Measurements from ENCODE around the gene SUSD1. TPM values are rescaled to one million over a fixed set of nuclear protein-coding genes. Genes with fewer than 3 reads are reported as not detected.
"Not testable (repeated sequence)": the region's sequence is repeated elsewhere in the genome, so short reads cannot be mapped to it uniquely, and the experiment has no call there.

SUSD1 gene
- 1 to 10 TPM; 2.5 TPM for total RNA-seq

DNA sequence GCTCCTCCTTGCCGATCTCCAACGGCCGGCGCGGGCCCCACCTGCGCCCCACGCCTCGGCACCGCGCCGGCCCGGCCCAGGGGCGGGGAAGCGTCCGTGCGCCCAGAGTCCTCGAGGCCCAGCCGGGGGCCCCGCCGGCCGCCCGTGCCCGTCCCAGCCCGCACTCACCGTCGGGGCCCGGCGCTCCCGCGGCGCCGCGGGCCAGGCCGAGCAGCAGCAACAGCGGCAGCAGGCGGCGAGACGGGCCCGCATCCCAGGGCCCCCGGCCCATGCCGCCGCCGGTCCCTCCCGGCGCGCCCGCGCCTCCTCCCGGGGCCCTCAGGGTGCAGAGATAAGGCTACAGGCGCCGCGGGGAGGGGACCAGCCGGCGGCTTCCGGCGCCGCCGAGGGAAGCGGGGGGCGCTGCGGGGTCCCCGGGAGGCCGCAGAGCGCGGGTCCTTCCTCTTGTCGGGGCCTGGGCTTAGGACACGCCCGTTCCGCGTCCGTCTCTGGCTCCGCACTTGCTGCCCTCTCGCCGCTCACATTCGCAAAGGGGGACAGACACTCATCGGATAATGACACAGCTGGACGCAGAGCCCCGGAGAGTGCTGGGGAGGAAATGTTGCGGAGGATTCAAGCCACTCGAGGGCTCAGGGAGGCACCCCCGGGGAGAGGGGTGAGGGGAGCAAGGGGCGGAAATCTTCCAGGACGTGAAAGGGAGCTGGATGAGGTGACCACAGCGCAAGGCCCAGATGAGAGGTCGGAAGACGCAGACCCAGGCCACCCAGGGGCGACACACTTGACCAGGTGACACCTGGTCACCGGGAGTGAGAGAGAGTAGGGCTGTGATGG, at the start of gene SUSD1:
TSS of gene SUSD1 (minus strand) at position 333 of the 831 bp plus-strand sequence. CDS start at position 271, 62 bp downstream.
- intact Hi-C loops (cut with DNase I, micrococcal nuclease), result loop anchor here (1.0 to 10.0 kb wide), 6 partner anchors 158 to 1050 kb away; partner anchors contain the start of genes PTBP3 (in 2 of the 2), FKBP15 (in 1 of the 2), KIAA1958 (in 1 of the 2) and SLC31A1 (in 1 of the 2)
- ATAC-seq (peak; percentile 62), DNase-seq (peak; percentile 52)
- peaks cover 2% of the 10 kb centered on the region for H3K36me3 Mint-ChIP-seq (ENCODE audit: low read depth)
- H3K27ac Mint-ChIP-seq, result peak within 1 kb of the TSS; percentile 92
- H3K9me3 Mint-ChIP-seq (ENCODE audit: low read depth), result no peaks in the 10 kb centered on the region
- H3K4me3 Mint-ChIP-seq, result peak within 1 kb of the TSS; percentile 75
- CTCF ChIA-PET, result interaction anchor here (0.9 kb wide), 1 partner anchor 53 kb away, joined by 3 read pairs; no protein-coding TSS in a partner anchor
- peaks cover 42% of the 10 kb centered on the region for H3K4me1 Mint-ChIP-seq
- POLR2A ChIA-PET, result no interaction called here
- H3K27me3 Mint-ChIP-seq, result peaks cover 11% of the 10 kb centered on the region

DNA sequence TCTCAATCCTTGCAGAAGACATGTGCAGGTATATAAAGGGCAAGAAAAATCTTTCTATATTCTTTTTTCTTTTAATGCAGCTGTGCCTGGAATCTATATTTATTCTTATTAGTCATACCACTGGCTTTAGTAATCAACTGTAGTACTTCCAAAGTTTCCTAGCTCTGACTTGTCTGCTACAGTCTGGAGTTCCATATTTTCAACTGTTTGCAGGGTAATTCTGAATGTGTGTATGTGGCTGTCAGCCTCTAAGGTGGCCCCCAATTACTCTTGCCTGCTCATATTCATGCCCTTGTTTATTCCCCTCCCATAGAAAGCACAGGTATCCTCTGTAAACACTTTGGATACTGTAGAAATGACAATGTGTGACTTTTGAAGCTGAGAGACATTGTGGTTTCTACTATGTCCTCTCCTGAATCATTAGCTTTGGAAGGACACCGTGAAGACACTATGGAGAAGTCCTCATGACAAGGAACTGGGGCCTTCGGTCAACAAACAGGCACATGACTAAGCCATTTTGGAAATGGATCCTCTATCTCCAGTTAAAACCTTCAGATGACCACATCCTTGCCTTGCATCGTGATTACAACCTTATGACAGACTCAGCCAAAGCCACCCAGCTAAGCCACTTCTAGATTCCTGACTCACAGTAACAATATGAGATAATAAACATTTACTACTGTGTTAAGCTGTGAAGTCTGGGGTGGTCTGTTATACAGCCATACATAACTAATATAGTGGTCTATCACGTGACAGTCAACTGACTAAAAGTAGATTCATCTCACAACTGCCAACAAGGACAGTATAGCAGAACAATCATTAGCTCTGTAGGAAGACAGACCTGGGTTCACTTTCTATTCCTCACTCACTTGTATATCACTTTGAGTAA, 49.5 kb upstream of the SUSD1 start:
- no peak overlapping the region for H3K27ac Mint-ChIP-seq
- H3K27me3 Mint-ChIP-seq, result no peaks in the 10 kb centered on the region
- intact Hi-C loops (cut with DNase I, micrococcal nuclease), result no loop called here
- H3K4me1 Mint-ChIP-seq, result peaks cover 12% of the 10 kb centered on the region
- ATAC-seq (peak; percentile 74), DNase-seq (no peak)
- H3K9me3 Mint-ChIP-seq (ENCODE audit: low read depth), result no peaks in the 10 kb centered on the region
- ChIA-PET POLR2A (no interaction called here), CTCF (interaction anchor here (0.5 to 1.1 kb wide), 10 partner anchors 9 to 978 kb away, joined by 3 to 4 read pairs (median 3); no protein-coding TSS in a partner anchor)
- H3K36me3 Mint-ChIP-seq (ENCODE audit: low read depth), result peaks cover 43% of the 10 kb centered on the region
- H3K4me3 Mint-ChIP-seq, result no peak overlapping the region

DNA sequence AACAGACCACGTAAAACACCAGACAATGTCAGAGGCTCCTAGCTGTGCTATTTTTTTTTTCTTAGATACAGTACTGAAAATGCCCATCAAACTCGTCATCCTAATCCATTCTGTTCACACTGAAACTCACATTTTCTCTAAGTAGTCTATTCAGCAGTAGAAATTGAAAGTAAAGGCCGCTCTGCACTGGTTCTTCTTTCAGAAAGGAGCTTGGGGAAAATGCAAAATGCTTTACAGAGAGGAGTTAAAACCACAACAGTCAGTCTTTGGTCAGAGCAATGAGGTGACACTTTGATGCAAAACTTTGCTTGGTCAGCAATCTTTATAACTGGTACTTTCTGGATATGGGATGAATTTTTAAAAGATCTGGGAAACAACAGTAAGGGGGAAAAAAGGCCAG, 43.8 kb upstream of the SUSD1 start:
- ChIA-PET CTCF (interaction anchor here (0.7 to 1.0 kb wide), 2 partner anchors 19 to 127 kb away, joined by 3 to 4 read pairs; no protein-coding TSS in a partner anchor), POLR2A (no interaction called here)
- Mint-ChIP-seq H3K9me3 (ENCODE audit: low read depth) (no peaks in the 10 kb centered on the region), H3K4me1 (peaks cover 32% of the 10 kb centered on the region), H3K27ac (peak overlapping the region; percentile 64), H3K36me3 (ENCODE audit: low read depth) (peaks cover 37% of the 10 kb centered on the region), H3K4me3 (no peak overlapping the region), H3K27me3 (no peaks in the 10 kb centered on the region)
- peak; percentile 95 for ATAC-seq
- intact Hi-C loops (cut with DNase I, micrococcal nuclease), result loop anchor here (2.0 kb wide), 2 partner anchors 114 to 116 kb away; partner anchors contain the start of gene PTBP3 (in 1 of the 2)
- DNase-seq, result peak; percentile 18

DNA sequence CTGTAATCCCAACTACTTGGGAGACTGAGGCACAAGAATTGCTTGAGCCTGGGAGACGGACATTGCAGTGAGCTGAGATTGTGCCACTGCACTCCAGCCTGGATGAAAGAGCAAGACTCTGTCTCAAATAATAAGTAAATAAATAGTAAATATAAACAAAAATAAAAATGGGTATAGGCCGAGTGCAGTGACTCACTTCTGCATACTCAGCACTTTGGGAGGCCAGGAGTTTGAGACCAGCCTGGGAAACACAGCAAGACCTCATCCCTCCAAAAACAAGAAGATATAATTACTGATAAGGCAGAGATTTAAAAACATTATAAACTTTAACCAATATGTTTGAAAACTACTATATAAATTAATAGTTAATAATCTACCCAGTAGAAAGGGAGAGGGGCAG, 37.8 kb upstream of the SUSD1 start:
- Mint-ChIP-seq H3K9me3 (ENCODE audit: low read depth) (peaks cover 8% of the 10 kb centered on the region), H3K36me3 (ENCODE audit: low read depth) (peaks cover 61% of the 10 kb centered on the region), H3K27me3 (no peaks in the 10 kb centered on the region), H3K4me3 (no peak overlapping the region), H3K4me1 (peaks cover 9% of the 10 kb centered on the region), H3K27ac (no peak overlapping the region)
- ATAC-seq (no peak), DNase-seq (no peak)
- intact Hi-C loops (cut with DNase I, micrococcal nuclease), result no loop called here
- ChIA-PET POLR2A (no interaction called here), CTCF (interaction anchor here (0.7 kb wide), 1 partner anchor 19 kb away, joined by 3 read pairs; no protein-coding TSS in a partner anchor)

DNA sequence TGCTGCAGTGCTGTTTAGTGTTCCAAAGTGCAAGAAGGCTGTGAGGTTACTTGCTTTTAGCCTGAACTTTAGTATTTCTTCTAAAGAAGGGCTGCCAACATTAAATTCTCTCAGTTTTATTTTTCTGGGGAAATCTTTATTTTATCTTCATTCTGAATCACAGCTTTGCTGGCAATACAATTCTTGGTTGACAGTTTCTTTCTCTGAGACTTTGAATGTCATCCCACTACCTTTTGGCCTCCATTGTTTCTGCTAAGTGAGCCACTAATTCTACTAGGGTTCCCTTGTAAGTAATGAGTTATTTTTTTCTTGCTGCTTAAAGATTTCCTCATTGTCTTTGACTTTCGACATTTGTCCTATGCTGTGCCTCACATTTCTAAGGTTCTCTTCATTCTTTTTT, 32.4 kb upstream of the SUSD1 start:
- H3K27ac Mint-ChIP-seq, result peak overlapping the region; percentile 2
- peaks cover 60% of the 10 kb centered on the region for H3K36me3 Mint-ChIP-seq (ENCODE audit: low read depth)
- H3K27me3 Mint-ChIP-seq, result no peaks in the 10 kb centered on the region
- no peaks in the 10 kb centered on the region for H3K4me1 Mint-ChIP-seq
- no peak overlapping the region for H3K4me3 Mint-ChIP-seq
- ChIA-PET CTCF (no interaction called here), POLR2A (no interaction called here)
- intact Hi-C loops (cut with DNase I, micrococcal nuclease), result no loop called here
- peaks cover 21% of the 10 kb centered on the region for H3K9me3 Mint-ChIP-seq (ENCODE audit: low read depth)
- ATAC-seq (no peak), DNase-seq (no peak)

DNA sequence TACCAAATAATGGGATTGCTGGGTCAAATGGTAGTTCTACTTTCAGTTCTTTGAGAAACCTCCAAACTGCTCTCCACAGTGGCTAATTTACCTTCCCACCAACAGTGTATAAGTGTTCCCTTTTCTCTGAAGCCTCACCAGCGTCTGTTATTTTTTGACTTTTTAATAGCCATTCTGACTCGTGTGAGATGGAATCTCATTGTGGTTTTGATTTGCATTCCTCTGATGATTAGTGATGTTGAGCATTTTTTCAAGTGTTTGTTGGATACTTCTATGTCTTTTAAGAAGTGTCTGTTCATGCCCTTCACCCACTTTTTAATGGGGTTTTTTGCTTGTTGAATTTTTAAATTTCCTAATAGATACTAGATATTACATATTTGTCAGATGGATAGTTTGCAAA, 28.4 kb upstream of the SUSD1 start:
- H3K27me3 Mint-ChIP-seq, result no peaks in the 10 kb centered on the region
- intact Hi-C loops (cut with DNase I, micrococcal nuclease), result no loop called here
- no peak for ATAC-seq
- no peak overlapping the region for H3K4me3 Mint-ChIP-seq
- CTCF ChIA-PET, result no interaction called here
- H3K9me3 Mint-ChIP-seq (ENCODE audit: low read depth), result peaks cover 21% of the 10 kb centered on the region
- DNase-seq, result no peak
- POLR2A ChIA-PET, result interaction anchor here (0.6 kb wide), 1 partner anchor 44 kb away, joined by 3 read pairs; no protein-coding TSS in a partner anchor
- no peak overlapping the region for H3K27ac Mint-ChIP-seq
- H3K36me3 Mint-ChIP-seq (ENCODE audit: low read depth), result peaks cover 26% of the 10 kb centered on the region
- no peaks in the 10 kb centered on the region for H3K4me1 Mint-ChIP-seq

DNA sequence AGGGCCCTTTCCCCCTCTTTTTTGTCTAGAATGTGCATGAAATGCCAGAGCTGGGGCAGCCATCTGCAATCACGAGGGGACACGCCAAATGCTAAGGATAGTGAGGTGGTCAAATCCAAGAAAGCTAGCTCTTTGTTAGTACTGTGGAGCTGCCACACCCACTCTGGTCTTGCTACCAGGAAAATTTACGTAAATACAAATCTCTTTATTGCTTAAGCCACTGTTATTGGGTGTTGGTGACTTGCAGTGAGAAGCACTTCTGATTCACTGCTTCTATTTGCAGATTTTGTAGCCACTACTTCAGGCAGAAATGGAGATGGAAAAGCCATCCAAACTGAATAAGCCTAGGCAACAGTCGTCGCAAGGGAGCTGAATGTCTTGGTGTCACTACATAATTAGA, 25.6 kb upstream of the SUSD1 start:
- Mint-ChIP-seq H3K36me3 (ENCODE audit: low read depth) (peaks cover 6% of the 10 kb centered on the region), H3K27me3 (no peaks in the 10 kb centered on the region), H3K4me1 (no peaks in the 10 kb centered on the region), H3K9me3 (ENCODE audit: low read depth) (peaks cover 8% of the 10 kb centered on the region), H3K27ac (no peak overlapping the region), H3K4me3 (no peak overlapping the region)
- ATAC-seq (no peak), DNase-seq (no peak)
- ChIA-PET CTCF (no interaction called here), POLR2A (no interaction called here)
- intact Hi-C loops (cut with DNase I, micrococcal nuclease), result no loop called here

DNA sequence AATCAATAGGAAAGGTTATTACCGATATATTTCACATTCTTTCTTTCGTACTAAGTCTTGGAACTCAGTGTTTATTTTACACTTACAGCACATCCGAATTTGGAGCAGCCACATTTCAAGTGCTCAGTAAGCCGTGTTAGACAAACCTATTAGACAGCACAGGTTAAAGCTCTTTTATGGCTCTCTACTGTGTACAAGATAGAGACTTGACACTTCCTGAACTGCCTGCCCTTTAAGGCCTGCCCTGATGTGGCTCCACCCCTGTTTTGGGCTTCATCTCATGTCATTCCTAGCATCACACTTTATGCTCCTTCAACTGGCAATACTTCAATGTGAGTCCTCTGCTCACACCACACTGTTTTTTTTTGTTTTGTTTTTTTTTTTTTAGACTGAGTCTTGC, 23.5 kb upstream of the SUSD1 start:
- Mint-ChIP-seq H3K9me3 (ENCODE audit: low read depth) (peaks cover 3% of the 10 kb centered on the region), H3K4me1 (peaks cover 4% of the 10 kb centered on the region), H3K36me3 (ENCODE audit: low read depth) (no peaks in the 10 kb centered on the region), H3K27ac (no peak overlapping the region), H3K4me3 (no peak overlapping the region), H3K27me3 (no peaks in the 10 kb centered on the region)
- ATAC-seq (no peak), DNase-seq (no peak)
- CTCF ChIA-PET, result no interaction called here
- intact Hi-C loops (cut with DNase I, micrococcal nuclease), result no loop called here
- POLR2A ChIA-PET, result no interaction called here

DNA sequence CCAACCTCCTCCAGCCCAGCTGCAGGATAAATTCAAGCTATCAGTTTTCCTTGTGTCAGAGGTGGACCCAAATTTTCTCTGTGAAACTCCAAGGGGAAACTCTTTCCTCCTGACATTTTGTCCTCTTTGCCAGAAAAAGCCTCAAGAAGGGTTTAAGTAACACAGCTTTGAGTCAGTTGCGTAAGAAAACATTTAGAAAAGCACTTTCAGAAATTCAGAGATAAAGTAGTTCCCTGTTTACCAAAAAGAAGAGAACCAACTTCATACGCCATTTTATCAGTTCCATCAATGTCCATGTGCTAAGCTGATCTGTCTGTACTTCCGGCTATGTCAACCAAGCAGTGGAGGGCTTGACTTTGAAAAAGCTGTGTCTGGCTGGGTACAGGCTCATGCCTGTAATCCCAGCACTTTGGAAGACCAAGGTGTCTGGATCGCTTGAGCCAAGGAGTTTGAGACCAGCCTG, 19.9 kb upstream of the SUSD1 start:
- Mint-ChIP-seq H3K9me3 (ENCODE audit: low read depth) (peaks cover 2% of the 10 kb centered on the region), H3K27ac (no peak overlapping the region), H3K27me3 (no peaks in the 10 kb centered on the region), H3K36me3 (ENCODE audit: low read depth) (peaks cover 3% of the 10 kb centered on the region), H3K4me1 (peaks cover 4% of the 10 kb centered on the region), H3K4me3 (no peak overlapping the region)
- ATAC-seq (no peak), DNase-seq (no peak)
- intact Hi-C loops (cut with DNase I, micrococcal nuclease), result no loop called here
- CTCF ChIA-PET, result interaction anchor here (0.6 to 1.2 kb wide), 3 partner anchors 11 to 128 kb away, joined by 3 to 4 read pairs (median 3); no protein-coding TSS in a partner anchor
- POLR2A ChIA-PET, result no interaction called here

DNA sequence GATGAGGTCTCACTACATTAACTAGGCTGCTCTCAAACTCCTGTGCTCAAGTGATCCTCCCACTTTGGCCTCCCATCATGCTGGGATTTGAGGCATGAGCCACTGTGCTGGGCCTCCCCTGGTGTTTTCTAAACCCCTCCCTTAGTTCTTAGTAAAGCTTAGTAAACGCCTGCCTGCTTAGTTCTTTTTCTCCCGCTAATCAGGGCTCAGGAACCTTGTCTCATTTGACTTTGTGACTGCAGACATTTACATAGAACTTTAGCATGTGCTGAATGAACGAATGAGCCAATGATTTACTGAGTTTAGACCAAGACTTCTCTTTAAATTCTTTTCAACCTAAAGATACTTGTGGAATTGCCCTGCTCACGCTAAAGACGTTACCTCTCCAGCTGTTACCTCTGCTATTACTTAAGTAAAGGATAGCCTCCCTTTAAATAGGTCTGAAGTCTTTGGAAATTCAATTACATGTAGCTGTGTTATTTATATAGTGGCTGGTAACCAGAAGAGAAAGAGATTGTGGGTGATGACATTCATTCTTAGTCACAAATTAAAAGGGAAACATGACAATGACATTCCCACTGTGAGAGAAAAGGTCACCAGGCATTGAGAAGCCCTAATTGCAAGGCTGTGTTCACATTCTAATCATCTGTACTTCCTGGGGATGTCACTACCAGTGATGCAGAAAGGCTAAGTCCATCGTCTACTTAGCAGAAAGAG, 18.6 kb upstream of the SUSD1 start:
- Mint-ChIP-seq H3K27me3 (no peaks in the 10 kb centered on the region), H3K27ac (no peak overlapping the region), H3K4me3 (no peak overlapping the region), H3K4me1 (peaks cover 4% of the 10 kb centered on the region), H3K36me3 (ENCODE audit: low read depth) (peaks cover 3% of the 10 kb centered on the region), H3K9me3 (ENCODE audit: low read depth) (peaks cover 2% of the 10 kb centered on the region)
- intact Hi-C loops (cut with DNase I, micrococcal nuclease), result no loop called here
- ATAC-seq, result no peak
- POLR2A ChIA-PET, result no interaction called here
- DNase-seq, result no peak
- CTCF ChIA-PET, result interaction anchor here (0.6 to 1.3 kb wide), 6 partner anchors 9 to 83 kb away, joined by 3 to 4 read pairs (median 3); no protein-coding TSS in a partner anchor

DNA sequence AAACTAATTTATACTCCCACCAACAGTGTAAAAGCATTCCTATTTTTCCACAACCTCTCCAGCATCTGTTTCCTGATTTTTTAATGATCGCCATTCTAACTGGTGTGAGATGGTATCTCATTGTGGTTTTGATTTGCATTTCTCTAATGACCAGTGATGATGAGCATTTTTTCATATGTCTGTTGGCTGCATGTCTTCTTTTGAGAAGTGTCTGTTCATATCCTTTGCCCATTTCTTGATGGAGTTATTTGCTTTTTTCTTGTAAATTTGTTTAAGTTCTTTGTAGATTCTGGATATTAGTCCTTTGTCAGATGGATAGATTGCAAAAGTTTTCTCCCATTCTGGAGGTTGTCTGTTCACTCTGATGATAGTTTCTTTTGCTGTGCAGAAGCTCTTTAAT, 15.2 kb upstream of the SUSD1 start:
- H3K4me3 Mint-ChIP-seq; H3K27ac Mint-ChIP-seq; H3K36me3 Mint-ChIP-seq (ENCODE audit: low read depth); ATAC-seq; intact Hi-C loops (cut with DNase I, micrococcal nuclease); POLR2A ChIA-PET; H3K27me3 Mint-ChIP-seq; H3K9me3 Mint-ChIP-seq (ENCODE audit: low read depth); DNase-seq; CTCF ChIA-PET: not testable (repeated sequence)
- H3K4me1 Mint-ChIP-seq, result peaks cover 12% of the 10 kb centered on the region
